Activated CD4-positive, CD25-positive, alpha-beta regulatory T cell treated with anti-CD3 and anti-CD28 coated beads, Interleukin-2, amount 50 U/mL, for 24 hours (primary cell): ENCODE results near the gene SPATA31D4.

Source experiments
- ATAC-seq, 2 donors: fragments of 150-1000 bp; cut with Tn5 transposase; one replicate each; pipeline ENCODE4 v1.10.0; 2021; ENCODE audit warnings: mild to moderate bottlenecking in 1 of 2, moderate library complexity in 1 of 2

Gene SPATA31D4

DNA sequence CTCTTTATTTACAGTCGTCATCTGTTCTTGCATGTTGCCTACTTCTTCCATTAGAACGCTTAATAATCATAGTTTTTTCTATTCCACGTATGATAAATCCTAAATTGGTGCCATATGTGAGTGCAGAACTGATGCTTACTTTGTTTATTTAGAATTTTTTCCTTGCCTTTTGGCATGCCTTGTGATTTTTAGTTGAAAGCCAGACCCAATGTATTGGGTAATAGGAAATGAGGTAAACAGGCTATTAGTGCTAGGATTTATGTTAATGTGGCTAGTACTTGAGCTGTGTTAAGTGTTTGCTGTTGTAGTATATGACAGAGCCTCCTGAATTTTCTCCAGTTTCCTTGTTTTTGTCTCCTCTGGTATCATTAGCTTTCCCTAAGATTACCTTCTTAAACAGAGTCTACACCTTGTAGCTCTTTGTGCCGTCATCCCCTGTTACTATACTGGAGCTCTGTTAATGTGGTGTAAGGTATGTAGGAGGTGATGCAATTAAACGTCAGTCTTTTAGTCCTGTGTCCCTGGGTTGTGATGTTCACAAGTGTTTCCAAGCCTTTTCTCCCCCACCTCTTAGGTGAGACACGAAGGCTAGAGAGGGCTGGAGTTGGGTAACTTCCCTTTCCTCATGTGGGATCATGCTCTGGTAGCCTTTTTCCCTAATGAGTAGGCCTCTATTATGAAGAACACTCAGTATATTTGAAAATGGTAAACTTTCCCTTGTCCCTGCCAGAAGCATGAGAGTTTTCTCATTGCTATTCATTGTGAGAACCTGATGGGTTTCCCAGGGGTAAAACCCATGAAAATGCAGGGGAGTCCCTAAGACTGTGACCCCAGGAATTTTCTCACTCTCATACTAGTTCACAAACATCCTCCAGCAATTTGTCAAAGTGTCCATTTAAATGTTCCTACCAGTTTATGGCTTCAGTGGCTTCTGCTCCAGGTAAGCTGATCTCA, 36.3 kb downstream of the SPATA31D4 start:
- peak in 1 of 2 donors; percentile 13 for ATAC-seq

DNA sequence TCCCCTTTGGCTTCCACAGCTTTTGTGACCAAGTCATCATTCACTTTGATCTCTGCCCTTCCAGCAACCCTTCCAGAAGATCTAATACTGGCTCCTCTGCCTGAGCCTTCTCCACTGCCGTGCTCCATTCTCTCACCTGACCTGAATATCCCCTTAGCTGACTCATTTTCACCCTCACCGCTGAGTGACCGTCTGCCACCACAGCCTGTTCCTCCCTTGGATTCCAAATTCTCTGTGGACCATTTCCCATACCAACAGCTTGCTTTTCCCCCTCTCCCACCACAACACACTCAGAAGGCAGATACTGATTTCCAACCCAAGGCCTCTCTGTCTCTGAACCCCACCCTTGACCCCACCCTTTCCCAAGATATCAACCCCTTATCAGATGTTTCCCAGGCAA, 39.8 kb downstream of the SPATA31D4 start:
- no peak for ATAC-seq

DNA sequence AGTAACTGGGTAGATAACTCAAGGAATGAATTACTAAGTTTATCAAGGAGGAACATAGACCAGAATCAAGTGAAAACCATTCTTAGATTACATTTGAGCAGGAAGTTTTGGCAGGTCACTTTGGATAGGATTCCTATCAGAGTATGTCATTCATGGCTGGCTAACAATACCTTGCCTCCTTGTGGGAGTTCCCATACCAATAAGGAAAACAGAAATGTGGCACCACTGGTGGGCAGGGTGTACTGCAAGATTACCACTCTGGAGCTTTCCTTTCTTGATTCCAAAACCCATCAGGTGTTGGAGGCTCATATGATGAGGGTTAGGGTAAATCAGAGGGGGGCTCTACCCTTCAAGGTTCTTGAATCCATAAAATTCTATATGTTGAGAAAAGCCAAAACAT, 41.7 kb downstream of the SPATA31D4 start:
- no peak for ATAC-seq

DNA sequence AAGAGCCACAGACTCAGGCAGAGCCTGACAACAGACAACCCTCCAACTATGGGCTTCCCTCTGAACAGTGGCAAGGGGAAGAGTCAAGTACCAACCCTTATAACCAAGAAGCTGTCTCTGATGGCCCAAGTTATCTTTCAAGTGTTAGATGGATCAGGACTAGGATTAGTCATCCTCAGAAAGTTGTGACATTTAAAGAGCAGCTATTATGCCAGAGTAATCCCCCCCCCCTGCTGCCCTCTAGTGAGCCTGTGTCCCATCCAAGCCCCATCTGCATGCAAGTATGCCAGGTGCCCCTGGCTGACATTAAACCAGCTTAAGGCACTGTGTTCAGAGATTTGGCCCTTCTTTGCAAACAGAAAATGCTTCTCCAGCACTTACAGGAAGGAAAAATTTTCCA, 43.5 kb downstream of the SPATA31D4 start:
- ATAC-seq: no peak

DNA sequence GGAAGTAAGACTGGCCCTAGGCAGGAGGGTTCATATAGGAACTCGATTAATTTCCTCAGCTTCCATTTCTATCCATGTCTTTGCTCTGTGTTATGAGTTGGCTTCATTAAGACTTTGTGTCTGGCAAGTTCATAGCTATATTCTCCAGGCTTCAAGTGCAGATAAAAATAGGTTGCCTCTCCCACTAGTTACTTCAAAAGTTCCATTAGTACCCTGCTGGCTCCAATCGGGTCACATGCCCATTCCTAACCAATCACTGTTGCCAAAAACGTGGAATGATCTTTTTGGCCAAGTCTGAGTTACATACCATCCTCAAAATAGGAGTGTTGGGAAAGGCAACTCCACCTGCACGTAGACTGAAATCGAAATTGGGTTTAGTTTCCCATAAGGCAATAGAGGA, 46.5 kb downstream of the SPATA31D4 start:
- ATAC-seq: no peak

DNA sequence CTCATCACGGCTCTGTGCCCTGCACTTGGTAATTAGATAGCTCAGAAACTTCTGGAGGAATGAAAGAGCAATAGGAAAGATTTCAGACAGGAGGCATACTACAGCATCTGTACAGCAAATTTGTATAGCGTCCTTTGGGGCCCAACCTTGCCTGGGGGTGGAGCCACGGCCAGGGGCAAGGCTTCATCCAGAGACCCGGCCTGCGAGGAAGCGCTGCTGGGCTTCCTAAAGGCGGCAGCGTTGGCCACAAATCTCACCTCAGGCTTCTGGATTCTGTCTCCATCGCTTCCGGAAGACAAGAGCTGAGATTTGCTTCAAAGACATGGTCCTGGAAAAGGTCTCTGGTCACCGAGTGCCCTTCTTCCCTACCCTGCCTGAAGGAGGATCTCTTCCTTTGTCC, 48.1 kb downstream of the SPATA31D4 start:
- no peak for ATAC-seq

DNA sequence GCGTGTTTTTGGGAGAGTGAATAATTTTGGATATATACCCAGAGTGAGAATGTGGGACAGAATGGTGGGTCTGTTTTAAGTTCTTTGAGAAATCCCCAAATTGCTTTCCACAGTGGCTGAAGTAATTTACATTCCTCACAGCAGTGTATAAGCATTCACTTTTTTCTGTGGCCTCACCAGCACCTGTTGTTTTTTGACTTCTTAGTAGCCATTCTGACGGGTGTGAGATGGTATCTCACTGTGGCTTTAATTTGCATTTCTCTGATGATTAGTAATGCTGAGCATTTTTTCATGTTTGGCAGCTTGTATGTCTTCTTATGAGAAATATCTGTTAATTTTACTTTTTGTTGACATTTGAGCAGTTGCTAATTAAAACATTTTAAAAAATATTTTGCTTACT, 51.0 kb downstream of the SPATA31D4 start:
- no peak for ATAC-seq

DNA sequence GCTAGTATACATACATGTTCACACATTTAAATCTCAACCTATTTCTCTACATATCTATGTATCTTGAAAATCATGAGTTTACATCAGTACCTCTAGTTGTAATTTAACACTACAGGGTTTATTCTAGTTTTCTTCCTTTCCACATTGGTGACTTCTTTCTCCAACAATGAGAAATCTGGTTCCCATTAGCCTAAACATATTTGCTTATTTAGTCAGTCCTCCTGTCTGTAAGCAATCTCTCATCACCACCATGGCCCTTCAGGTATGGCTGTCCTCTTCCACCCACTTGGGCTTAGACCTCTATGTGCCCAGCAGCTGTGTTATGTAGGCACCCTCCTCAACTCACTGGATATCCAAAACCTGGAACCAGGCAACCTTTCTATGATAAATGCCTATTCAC, 52.3 kb downstream of the SPATA31D4 start:
- no peak for ATAC-seq

DNA sequence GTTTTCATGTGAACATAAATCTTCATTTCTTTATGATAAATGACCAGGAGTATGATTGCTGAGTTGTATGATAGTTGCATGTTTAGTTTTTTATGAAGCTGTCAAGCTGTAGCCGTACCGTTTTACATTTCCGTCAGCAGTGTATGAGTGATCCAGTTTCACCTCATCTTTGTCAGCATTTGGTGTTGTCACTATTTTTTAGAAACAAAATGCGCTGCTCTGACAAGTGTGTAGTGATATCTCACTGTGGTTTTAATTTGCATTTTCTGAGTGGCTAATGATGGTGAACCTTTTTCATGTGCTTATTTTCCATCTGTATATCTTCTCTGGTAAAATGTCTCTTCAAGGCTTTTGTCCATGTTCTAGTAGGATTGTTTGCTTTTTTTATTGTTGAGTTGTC, 53.7 kb downstream of the SPATA31D4 start:
- ATAC-seq: no peak
